ENCODE data around the gene TNKS1BP1.
A peak's percentile ranks its signal among the peaks of the same experiment; 100 is the strongest.
"Not testable (repeated sequence)": the region's sequence is repeated elsewhere in the genome, so short reads cannot be mapped to it uniquely, and the experiment has no call there.

The TNKS1BP1 gene, protein sequence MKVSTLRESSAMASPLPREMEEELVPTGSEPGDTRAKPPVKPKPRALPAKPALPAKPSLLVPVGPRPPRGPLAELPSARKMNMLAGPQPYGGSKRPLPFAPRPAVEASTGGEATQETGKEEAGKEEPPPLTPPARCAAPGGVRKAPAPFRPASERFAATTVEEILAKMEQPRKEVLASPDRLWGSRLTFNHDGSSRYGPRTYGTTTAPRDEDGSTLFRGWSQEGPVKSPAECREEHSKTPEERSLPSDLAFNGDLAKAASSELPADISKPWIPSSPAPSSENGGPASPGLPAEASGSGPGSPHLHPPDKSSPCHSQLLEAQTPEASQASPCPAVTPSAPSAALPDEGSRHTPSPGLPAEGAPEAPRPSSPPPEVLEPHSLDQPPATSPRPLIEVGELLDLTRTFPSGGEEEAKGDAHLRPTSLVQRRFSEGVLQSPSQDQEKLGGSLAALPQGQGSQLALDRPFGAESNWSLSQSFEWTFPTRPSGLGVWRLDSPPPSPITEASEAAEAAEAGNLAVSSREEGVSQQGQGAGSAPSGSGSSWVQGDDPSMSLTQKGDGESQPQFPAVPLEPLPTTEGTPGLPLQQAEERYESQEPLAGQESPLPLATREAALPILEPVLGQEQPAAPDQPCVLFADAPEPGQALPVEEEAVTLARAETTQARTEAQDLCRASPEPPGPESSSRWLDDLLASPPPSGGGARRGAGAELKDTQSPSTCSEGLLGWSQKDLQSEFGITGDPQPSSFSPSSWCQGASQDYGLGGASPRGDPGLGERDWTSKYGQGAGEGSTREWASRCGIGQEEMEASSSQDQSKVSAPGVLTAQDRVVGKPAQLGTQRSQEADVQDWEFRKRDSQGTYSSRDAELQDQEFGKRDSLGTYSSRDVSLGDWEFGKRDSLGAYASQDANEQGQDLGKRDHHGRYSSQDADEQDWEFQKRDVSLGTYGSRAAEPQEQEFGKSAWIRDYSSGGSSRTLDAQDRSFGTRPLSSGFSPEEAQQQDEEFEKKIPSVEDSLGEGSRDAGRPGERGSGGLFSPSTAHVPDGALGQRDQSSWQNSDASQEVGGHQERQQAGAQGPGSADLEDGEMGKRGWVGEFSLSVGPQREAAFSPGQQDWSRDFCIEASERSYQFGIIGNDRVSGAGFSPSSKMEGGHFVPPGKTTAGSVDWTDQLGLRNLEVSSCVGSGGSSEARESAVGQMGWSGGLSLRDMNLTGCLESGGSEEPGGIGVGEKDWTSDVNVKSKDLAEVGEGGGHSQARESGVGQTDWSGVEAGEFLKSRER (N-terminal part only)

DNA sequence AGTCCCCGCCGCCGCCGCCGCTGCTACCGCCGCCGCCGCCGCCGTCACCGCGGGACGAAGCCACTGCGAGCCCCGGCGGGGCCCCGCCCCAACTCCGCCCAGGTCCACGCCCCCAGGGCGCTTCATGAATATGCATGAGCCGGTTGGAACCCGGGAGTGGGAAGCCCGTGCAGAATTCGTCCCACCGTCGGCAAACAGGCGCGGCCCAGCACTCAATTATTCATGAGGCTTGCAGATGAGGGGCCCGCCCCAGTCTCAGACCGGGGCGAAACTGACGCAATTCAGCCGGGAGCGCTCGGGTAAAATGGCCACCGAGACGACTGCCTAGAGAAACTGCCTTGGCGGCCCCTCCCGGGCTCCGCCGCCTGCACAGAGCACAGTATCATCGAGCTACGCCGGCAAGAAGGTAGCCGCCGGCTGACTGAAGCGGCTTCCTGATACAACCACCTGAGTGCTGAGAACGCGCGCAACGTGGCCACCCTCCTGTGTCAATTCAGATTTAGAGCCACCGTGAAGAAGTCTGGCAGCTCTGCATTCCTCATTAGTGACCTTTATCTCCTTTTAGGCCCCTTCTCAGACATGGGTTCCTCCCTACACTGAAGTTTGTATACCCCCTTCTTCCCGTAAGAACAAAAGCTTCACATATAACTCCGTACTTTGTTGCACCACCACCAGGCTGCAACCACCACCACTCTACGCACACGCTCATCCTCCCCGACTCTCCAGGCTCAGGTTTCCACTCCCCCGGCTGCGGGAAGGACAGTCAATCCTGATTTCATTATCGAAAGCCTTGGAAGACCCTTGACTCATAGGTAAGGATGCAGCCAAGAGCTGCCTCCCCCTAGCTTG, at the start of gene TNKS1BP1:
Gene TNKS1BP1, minus strand, starts transcription at position 67 of the 849 bp plus-strand sequence. CDS start 3,067 bp downstream, outside the sequence.
- peak; percentile 88 to 90 for DNase-seq (ENCODE audit: low read depth in 2 of 2)

DNA sequence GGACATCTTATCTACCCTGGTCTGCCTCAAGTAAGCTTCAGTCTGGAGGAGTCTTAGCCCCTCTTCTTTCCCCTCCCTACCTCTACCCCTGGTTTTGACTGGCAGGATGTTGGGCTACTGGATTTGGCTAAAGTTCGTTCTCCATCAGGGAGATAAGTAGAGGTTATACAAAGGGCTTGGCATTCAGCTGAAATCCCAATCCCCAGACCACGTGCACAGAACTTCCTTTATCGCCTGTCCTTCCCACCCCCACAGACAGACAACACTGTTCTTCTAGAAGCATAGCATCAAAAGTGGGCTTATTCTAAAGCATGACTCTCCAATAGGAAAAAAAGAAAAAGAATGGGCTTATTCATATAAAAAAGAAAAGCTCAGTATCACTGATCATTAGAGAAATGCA, 48.4 kb upstream of the TNKS1BP1 start:
- no peak for DNase-seq (ENCODE audit: low read depth in 2 of 2)

DNA sequence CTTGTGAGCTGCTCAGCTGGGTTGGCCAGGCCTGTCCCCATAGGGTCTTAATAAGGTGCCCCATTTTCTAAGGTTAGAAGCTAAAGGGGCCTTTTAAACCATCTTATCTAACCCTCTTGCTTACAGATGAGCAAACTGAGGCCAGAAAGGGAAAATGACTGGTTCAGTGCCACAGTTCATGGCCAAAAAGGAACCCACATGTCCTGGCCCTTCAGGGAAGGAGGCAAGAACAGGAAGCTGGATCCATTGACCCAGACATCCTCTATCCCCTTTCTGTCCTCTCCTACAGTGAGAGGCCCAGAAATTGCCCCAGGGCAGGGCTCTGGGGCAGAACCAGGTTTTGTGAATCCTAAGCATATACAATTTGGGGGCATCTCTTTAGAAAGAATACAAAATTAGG, 46.2 kb upstream of the TNKS1BP1 start:
- DNase-seq (ENCODE audit: low read depth in 2 of 2) = no peak

DNA sequence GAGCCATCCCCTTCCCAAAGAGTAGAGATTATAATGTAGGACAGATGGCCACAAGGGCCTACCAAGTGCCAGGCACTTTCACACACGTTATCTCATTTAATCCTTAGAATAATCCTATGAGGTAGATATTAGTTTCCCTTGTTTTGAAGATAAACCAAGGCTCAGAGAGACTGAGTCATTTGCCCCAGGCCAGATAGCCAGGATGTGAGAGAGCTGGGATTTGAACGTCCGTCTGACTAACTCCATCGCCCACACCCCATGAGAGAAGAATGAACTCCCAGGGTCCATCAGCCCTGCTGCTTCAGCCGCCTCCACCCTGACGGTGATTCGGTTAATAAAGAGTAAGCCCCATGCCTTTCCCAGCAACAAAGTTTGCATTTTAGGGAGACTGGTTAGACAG, 45.5 kb upstream of the TNKS1BP1 start:
- DNase-seq (ENCODE audit: low read depth in 2 of 2) = no peak

DNA sequence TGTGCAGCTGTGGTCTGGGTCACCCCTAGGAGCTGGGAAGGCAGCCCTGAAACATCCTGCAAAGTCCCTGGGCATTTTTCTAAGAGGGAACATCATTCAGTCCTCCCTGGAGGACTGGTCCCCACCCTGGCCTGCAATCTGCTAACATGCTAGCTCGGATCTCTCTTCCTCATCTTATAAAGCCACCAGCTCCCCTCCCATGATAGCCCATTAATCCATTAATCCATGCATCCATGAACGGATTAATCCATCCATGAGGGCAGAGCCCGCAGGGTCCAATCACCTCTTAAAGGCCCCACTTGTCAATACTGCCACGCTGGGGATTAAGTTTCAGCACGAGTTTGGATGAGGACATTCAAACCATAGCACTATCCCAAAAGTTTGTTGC, 44.1 kb upstream of the TNKS1BP1 start:
- no peak for DNase-seq (ENCODE audit: low read depth in 2 of 2)

DNA sequence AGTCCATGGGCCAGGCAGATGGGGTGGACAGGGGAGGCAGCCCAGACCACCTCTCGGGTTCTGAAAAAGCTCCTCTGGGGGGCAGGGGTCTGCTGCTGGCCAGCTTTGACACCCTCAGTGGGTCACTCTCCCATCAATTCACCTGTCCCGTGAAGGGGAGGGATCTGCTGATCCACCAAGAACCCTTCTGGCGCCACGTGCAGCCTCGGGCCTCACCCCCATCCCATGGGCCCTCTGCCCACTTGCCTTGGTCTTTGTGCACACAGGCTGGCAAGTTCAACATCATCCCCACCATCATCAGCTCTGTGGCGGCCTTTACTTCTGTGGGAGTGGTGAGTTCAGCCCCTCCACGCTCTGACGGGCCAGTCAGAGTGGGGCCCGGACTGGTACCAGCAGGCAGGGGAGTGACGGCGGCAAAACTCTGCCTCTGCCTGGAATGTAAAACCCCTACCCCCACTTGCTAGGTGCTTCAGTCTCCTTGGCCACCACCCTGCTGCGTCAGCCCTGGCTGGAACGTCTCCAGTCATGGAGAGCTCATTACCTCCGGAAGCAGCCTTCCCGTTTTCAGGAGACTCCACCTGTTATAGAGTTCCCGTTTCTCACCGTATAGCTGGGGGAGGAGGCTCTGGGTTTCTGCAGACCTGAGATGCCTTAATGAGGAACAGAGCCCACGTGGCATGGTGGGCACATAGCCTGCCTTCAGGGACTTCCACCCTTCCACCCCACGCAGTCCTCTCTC, 43.5 kb upstream of the TNKS1BP1 start:
- no peak for DNase-seq (ENCODE audit: low read depth in 2 of 2)

DNA sequence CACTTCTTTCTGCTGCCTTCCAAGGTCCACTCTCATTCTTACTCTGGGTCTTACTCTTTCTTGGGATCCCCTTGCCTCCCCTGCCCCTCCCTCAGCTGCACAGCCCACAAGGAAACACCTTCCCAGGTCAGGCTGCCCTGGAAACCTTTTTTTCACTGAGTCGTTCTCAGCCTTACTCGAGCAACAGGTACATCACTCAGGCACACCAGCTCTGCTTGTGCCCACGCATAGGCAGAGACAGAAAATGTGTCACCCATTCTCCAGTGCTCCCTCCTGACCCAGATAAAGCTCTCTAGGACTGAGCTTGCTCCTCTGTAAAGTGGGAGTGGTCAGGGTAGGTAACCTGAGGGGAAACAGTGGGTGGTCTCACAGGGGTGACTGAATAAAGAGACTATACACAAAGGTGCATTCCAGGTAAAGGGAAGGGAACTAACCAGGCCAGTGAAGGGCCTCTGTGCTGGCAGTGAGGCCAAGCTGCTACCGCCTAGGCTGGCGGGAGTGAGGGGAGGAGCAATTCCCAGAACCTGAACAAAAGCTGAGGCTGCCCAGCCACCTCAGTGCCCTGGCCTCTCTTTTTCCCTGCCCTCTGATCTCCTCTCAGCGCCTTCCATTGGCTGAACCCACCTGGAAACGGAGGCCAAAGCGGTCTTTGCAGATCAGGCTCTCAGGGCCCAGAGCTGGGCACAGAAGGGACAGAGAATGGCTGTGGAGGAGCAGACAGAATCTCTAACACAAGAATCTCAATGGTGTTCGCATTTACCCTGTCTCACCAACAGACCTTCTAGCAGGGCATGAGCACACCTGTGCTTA, 40.3 kb upstream of the TNKS1BP1 start:
- no peak for DNase-seq (ENCODE audit: low read depth in 2 of 2)

DNA sequence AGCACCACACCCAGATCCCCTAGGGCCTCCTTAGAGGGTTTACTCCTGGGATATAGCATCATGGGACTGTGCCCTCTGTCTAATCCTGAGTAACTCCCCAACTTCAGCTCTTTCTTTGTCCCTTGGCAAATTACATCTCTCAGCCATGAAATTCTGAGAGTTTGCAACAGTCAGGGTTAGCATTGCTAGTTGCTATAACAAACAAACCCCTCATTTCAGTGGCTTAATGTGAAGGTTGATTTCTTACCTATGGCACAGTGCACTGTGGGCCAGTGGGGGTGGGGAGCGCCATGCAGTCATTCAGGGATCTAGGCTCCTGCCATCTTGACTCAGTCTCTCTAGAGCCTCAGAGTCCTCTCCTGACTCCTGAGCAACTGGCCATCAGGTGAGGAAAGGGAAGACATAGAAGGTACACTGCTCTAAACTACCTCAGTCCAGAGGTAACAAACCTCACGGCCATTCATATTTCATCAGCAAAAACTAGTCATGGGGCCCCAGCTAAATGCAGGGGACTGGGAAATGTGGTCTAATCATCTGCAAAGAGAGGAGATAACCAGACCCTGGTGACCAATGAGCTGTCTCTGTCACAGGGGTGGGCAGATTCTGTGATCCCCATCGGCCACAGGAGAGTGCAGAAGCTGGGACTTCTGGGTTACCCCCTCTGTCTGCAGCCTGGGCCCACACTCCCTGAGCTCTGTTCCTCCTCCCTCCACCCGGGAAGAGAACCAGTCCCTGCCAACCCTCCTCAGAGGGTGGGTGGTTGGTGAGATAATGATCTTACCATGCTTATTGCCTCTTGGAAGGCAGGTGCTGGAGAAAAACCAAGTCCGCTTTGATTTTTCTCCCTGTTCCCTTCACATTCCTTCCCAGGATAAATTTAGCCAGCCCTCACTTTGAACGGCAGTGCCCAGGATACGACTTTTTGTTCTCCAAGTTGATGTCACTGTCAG, 38.7 kb upstream of the TNKS1BP1 start:
- DNase-seq (ENCODE audit: low read depth in 2 of 2) = no peak

DNA sequence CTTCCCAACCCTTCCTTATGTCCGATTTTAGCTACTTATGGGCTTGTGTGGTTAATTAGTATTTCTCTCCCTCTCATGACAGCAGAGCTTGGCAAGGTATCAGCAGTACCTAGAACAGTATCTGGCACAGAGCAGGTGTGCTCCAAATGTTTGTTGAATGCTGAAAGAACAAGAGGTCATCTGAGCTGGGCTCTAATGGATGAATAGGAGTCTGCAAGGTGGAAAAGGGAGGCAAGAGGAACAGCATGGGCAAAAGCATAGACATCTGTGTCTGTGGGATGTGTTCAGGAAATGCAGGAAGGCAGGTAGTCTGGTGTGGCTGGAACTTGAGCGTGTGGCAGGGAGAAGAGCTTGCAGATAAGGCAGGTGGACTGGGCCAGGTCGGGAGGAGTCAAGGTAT, 37.2 kb upstream of the TNKS1BP1 start:
- DNase-seq (ENCODE audit: low read depth in 2 of 2) = no peak

DNA sequence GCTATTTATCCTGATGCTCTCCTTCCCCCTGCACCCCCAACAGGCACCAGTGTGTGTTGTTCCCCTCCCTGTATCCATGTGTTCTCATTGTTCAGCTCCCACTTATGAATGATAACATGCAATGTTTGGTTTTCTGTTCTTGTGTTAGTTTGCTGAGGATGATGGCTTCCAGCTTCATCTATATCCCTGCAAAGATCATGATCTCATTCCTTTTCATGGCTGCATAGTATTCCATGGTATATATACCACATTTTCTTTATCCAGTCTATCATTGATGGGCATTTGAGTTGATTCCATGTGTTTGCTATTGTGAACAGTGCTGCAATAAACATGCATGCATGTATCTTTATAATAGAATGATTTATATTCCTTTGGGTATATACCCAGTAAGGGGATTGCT, 36.7 kb upstream of the TNKS1BP1 start:
- DNase-seq (ENCODE audit: low read depth in 2 of 2) = not testable (repeated sequence)

DNA sequence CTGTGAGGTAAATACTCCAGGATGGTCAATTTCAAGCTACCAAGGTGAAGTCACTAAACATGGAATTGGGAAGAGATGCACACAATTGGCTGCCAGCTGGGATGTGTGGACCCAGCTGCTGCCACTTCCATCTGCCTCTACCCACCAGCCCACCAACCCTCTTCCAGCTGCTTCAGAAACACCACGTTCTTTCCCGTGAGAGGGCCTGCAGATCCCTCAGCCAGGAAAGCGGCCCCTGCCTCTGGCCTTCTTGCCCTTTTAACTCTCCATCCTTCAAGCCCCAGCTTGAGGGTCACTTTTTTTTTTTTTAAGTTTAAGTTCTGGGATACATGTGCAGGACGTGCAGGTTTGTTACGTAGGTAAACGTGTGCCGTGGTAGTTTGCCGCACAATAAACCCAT, 36.2 kb upstream of the TNKS1BP1 start:
- no peak for DNase-seq (ENCODE audit: low read depth in 2 of 2)

DNA sequence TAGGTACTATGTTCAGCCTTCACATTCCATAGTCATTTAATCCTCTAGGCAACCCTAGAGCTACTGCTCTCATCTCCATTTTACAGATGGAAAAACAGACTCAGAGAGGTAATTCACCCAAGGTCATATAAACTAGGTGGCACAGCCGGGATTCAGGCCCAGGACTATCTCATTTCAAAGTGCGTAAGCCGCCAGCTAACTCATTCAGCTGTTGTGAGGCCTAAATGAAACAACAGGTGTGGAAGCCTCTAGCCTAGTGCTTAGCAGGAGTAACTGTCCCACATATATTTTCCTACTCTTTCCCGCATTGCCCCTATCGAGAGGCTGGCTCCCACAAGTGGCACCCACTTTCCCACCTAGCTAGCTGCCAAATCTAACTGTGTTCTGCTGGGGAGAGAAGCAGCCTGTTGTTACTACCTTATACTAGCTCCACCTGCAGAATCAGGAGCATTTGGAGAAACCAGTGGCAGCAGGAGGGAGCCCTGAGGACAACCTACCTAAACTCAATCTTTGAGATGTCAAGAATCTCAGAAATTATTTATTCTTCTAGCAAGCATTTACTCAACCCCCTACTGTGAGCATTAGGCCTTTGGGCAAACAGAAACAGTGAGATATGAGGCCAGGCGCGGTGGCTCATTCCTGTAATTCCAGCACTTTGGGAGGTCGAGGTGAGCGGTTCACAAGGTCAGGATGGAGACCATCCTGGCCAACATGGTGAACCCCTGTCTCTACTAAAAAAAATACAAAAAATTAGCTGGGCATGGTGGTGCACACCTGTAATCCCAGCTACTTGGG, 35.3 kb upstream of the TNKS1BP1 start:
- no peak for DNase-seq (ENCODE audit: low read depth in 2 of 2)

DNA sequence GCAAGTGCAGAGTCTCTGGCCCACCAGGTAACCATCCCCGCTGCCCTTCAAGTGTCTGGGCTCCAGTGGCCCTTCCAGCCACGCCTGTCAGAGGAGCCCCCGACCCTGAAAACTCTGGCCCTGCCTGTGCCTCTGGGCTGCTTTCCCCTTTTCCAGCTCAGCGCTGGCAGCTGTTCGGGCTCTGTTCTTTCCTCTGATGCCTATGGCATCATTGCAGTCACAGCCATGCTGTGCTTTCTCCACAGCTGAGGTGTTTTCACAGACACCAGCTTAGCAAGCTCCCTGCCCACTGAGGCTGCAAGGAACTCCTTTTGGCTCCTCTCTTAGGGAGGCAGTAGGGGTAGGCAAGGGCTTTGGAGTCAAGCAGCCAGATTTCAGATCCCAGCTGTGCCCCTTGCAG, 34.6 kb upstream of the TNKS1BP1 start:
- DNase-seq (ENCODE audit: low read depth in 2 of 2) = no peak

DNA sequence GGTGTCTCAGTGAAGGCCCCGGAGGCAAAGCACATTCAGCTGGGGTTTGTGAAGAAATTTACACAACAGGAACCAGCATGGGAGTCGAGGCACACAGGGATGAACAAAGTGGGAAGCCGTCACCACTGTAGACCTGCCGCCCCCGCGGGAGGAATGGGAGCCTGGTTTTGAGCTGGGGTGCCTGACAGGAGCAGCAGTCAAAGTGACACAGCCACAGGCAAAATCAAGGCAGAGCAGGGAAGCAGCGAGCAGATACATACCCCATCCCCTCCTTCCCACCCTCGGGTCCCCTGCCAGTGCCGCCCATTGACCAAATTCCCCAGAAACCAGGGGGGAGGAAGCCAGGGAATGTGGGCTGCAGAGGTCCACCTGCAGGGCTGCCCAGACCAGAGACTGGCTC, 34.2 kb upstream of the TNKS1BP1 start:
- DNase-seq (ENCODE audit: low read depth in 2 of 2) = no peak

DNA sequence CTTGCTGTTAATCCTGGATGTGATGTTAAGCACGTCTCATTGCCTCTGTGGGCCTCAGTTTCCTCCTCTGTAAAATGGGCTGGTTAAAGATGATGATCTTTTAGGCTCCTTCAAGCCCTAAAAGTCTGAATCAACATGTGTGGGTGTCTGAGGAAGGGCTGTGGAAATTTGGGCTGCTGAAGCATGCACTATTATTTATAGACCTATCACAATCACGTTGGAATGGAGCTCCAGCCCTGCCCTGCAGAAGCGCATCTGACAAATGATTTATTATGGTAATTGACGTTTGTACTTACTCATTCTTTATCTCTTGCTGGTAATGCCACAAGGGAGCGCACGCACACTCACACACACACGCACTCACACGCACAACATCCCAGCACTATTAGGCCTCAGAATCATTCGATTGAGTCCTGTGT, 33.8 kb upstream of the TNKS1BP1 start:
- no peak for DNase-seq (ENCODE audit: low read depth in 2 of 2)

DNA sequence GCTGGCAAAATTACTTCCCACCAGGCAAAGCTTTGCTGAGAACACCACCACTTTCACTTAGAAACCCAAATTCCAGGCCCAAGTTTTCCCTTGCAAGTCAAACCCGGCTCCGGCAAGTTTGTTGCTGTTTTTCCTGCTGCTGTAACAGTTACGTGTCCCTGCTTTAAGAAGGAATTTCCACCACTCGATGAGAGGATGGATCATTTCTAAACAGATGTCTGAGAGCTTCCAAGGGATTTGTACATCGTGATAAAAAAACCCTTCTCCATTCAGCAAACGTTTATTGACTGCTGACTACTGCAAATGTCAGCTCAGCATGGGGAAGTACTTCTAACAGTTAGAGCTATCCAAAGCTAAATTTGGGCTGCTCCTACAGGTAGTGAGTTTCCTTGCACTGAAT, 33.1 kb upstream of the TNKS1BP1 start:
- no peak for DNase-seq (ENCODE audit: low read depth in 2 of 2)

DNA sequence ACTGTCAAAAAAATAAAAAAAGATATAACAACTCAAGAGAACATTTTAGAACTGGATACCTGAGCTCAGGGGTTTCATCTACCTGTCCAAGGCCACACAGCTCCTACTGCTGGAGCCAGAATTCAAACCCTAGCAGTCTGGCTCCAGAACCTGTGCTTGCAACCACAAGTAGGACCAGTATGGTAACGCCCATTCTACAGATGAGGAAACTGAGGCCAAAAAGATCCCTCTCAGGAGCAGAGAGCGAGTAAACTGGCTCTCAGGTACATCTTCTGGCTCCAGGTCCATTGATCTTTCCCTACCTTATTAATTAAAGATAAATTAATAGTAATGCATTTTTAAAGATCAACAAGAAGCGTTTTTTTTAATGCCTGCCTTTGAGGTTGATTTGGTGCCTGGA, 32.6 kb upstream of the TNKS1BP1 start:
- DNase-seq (ENCODE audit: low read depth in 2 of 2) = no peak

DNA sequence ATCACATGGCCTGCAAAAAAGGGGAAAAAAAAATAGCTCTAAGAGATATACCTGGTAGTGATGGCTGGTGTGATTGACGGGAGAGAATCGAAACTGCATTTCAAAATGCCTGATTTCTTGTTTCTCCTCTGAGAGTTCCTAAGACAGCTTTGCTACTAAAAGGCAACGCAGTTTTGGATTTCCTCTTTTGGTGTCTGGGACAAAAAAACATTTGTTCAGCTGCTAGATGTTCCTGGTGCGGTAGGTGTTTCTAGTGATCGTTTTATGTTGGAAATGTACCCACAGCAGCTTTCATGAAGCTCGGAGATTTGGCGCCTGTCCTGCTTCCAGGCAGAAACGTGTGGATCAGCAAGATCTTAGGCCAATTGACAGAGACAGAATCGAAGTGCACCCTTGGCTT, 31.5 kb upstream of the TNKS1BP1 start:
- no peak for DNase-seq (ENCODE audit: low read depth in 2 of 2)
